Endothelial cell of umbilical vein (primary cell): ENCODE results near the gene AGPAT1.

Source experiments
- EZH2 ChIP-seq: IDR thresholded peaks from 2 replicates; pipeline ENCODE4 v1.6.1; 2012; ENCODE audit warnings: borderline replicate concordance, low read depth, mild to moderate bottlenecking, moderate library complexity, low read length, inconsistent platforms; ENCODE audit not compliant: severe bottlenecking
- GATA2 ChIP-seq: IDR thresholded peaks from 2 replicates; pipeline ENCODE4 v1.7.0; 2011; ENCODE audit warnings: low read depth, mild to moderate bottlenecking, moderate library complexity, mixed read lengths, low read length; ENCODE audit not compliant: insufficient read length, insufficient read depth
- MYC ChIP-seq: IDR thresholded peaks from one replicate; pipeline ENCODE4 v1.6.1; 2011; ENCODE audit warnings: mild to moderate bottlenecking, low read depth, low read length
- POLR2A ChIP-seq: IDR thresholded peaks from 2 replicates; pipeline ENCODE4 v1.6.1; 2012; ENCODE audit warnings: low read depth, mild to moderate bottlenecking, control low read depth, low read length
- POLR2AphosphoS5 ChIP-seq: IDR thresholded peaks from 2 replicates; pipeline ENCODE4 v1.6.1; 2012; ENCODE audit warnings: low read depth, mild to moderate bottlenecking, control low read depth, low read length, moderate library complexity; ENCODE audit not compliant: insufficient read depth
- TF ChIP-seq, protein P1 (sequence below), 2 donors: IDR thresholded peaks; 1 replicate in 1 of 2; 2 replicates in 1 of 2; pipeline ENCODE4 v1.5.1; 2011; ENCODE audit warnings: low read length in 2 of 2, mild to moderate bottlenecking in 2 of 2, moderate library complexity in 2 of 2, control low read depth in 1 of 2, inconsistent platforms in 1 of 2, low read depth in 1 of 2; ENCODE audit not compliant: insufficient read depth in 1 of 2; ENCODE audit errors: extremely low read depth in 1 of 2

DNA sequence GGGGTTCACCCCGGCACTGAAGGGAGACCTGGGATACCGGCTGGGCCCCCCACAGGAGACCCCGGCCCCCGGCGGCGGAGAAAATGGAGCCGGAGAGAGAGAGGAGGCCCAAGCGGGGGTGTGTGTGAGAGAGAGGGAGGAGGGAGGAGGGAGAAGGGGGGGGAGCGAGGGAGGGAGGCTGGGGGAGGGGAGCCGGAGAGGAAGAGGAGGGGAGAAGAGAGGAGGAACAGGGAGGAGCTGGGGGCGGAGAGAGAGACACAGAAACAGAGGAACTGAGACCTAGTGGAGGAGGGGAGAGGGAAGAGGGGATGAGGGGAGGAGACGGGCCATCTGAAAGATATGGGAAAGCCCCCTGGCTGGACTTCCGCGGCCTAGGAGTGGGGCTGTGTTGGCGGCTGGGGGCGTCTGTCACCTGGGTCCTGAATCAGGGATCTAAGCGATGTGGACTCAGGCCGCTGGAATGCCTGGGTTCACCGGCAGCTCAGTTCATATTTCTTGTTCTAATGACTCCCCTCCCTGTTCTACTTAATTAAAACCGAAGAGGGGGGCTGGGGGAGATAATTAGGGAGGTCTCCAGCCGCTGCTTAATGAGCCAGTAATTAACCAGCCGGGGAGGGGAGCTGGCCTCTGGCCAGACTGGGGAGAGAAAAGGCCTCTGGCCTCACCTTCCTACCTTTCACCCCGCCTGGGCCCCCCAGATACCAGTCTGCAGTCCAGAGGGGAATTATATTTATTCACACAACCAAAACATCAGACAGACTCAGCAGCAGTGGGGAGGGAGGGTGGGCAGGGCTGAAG is 14.4 kb upstream of the AGPAT1 start, which contains the start of gene PBX2:
- TF ChIP-seq EZH2 (no peak), POLR2AphosphoS5 (peak; percentile 57), POLR2A (peak; percentile 53), MYC (no peak), GATA2 (no peak)
- TF ChIP-seq, protein P1, sequence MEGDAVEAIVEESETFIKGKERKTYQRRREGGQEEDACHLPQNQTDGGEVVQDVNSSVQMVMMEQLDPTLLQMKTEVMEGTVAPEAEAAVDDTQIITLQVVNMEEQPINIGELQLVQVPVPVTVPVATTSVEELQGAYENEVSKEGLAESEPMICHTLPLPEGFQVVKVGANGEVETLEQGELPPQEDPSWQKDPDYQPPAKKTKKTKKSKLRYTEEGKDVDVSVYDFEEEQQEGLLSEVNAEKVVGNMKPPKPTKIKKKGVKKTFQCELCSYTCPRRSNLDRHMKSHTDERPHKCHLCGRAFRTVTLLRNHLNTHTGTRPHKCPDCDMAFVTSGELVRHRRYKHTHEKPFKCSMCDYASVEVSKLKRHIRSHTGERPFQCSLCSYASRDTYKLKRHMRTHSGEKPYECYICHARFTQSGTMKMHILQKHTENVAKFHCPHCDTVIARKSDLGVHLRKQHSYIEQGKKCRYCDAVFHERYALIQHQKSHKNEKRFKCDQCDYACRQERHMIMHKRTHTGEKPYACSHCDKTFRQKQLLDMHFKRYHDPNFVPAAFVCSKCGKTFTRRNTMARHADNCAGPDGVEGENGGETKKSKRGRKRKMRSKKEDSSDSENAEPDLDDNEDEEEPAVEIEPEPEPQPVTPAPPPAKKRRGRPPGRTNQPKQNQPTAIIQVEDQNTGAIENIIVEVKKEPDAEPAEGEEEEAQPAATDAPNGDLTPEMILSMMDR (IDR thresholded peaks at IDR 0.05; ENCODE audit: extremely low read depth in 1 of 2, insufficient read depth in 1 of 2, low read depth in 1 of 2, low read length in 2 of 2), result no peak
